Endodermal cell (in vitro differentiated cells): Measurements from ENCODE around the gene RAB44. TPM values are rescaled to one million over a fixed set of nuclear protein-coding genes. Genes with fewer than 3 reads are reported as not detected.
A peak's percentile ranks its signal among the peaks of the same experiment; 100 is the strongest.

Experiments
- DNase-seq: peaks from one replicate; pipeline ENCODE4 v3.0.0-alpha.2; 2017
- H3K27ac ChIP-seq: 2 replicates; pipeline ENCODE4 v1.5.1; 2013; ENCODE audit warnings: mild to moderate bottlenecking, low read depth, low read length, moderate library complexity
- H3K27me3 ChIP-seq: 2 replicates; pipeline ENCODE4 v1.6.1; 2013; ENCODE audit warnings: mild to moderate bottlenecking, low read length, moderate library complexity; ENCODE audit not compliant: insufficient read depth, control insufficient read depth, poor library complexity, severe bottlenecking
- H3K36me3 ChIP-seq: 2 replicates; pipeline ENCODE4 v1.7.0; 2013; ENCODE audit warnings: mild to moderate bottlenecking, low read length, moderate library complexity; ENCODE audit not compliant: control insufficient read depth, insufficient read depth
- H3K4me1 ChIP-seq: one replicate; pipeline ENCODE4 v1.7.0; 2013; ENCODE audit warnings: low read length; ENCODE audit not compliant: control insufficient read depth, insufficient read depth
- H3K4me3 ChIP-seq: 2 replicates; pipeline ENCODE4 v1.5.1; 2013; ENCODE audit warnings: mild to moderate bottlenecking, low read length, moderate library complexity
- H3K9ac ChIP-seq: 2 replicates; pipeline ENCODE4 v1.6.1; 2013; ENCODE audit warnings: mild to moderate bottlenecking, low read length, moderate library complexity; ENCODE audit not compliant: poor library complexity, severe bottlenecking; ENCODE audit errors: extremely low read depth
- H3K9me3 ChIP-seq: 2 replicates; pipeline ENCODE4 v1.6.1; 2013; ENCODE audit warnings: mild to moderate bottlenecking, low read length, moderate library complexity; ENCODE audit not compliant: control insufficient read depth
- H3K27ac Mint-ChIP-seq: 2 replicates; pipeline ENCODE4 v1.8.0; 2020; ENCODE audit warnings: mixed read lengths
- H3K27me3 Mint-ChIP-seq: 2 replicates; pipeline ENCODE4 v1.8.0; 2021; ENCODE audit warnings: mild to moderate bottlenecking, mixed read lengths; ENCODE audit not compliant: insufficient read depth
- H3K36me3 Mint-ChIP-seq: 2 replicates; pipeline ENCODE4 v1.8.0; 2020; ENCODE audit warnings: low read depth, mixed read lengths
- H3K4me1 Mint-ChIP-seq: 2 replicates; pipeline ENCODE4 v1.8.0; 2020; ENCODE audit warnings: mixed read lengths
- H3K4me3 Mint-ChIP-seq: 2 replicates; pipeline ENCODE4 v1.8.0; 2020; ENCODE audit warnings: mild to moderate bottlenecking, moderate library complexity, mixed read lengths
- H3K9me3 Mint-ChIP-seq: 2 replicates; pipeline ENCODE4 v1.8.0; 2020; ENCODE audit warnings: mild to moderate bottlenecking, mixed read lengths
- CTCF ChIP-seq: fragments of 200-600 bp; sonication (generic); conservative IDR thresholded peaks from 2 replicates; pipeline ENCODE4 v1.5.0; 2021; ENCODE audit warnings: antibody characterized with exemption, mild to moderate bottlenecking
- WGBS, 2 experiments: methylation state at CpG; one replicate each; pipeline versions ENCODE4 v1.1.5 to v1.1.7; 2013; ENCODE audit warnings: missing lambda C conversion rate in 2 of 2, mixed read lengths in 1 of 2; ENCODE audit not compliant: insufficient coverage in 1 of 2, insufficient read length in 1 of 2; 5-methylcytosine and 5-hydroxymethylcytosine counted together
- total RNA-seq, 2 donors: library from RNA; stranded (reverse); fragmentation: NEBNext Ultra II Directional in 1 of 2; extraction: Animal tissue kit (Norgen Biotek cat#: 25700) in 1 of 2; gene quantifications; 2 replicates in 1 of 2; 3 replicates in 1 of 2; pipeline ENCODE4 v1.2.1, GENCODE V29; 2021

Gene RAB44
- total RNA-seq, 2 donors from 2014 or later: not detected

GRCh38 chr6:36688063-36688738 lies 9.4 kb upstream of the RAB44 start:
- no peaks in the 10 kb centered on the region for H3K4me1 ChIP-seq
- no peak overlapping the region for H3K27ac Mint-ChIP-seq

GRCh38 chr6:36688739-36689075 lies 8.9 kb upstream of the RAB44 start:
- H3K4me1 Mint-ChIP-seq: peaks cover 1% of the 10 kb centered on the region
- no peak for TF ChIP-seq CTCF
- Histone ChIP-seq H3K27me3 (peaks cover under 1% of the 10 kb centered on the region), H3K36me3 (peaks cover 8% of the 10 kb centered on the region), H3K4me1 (no peaks in the 10 kb centered on the region), H3K27ac (no peak overlapping the region), H3K9ac (no peak overlapping the region), H3K4me3 (no peak overlapping the region), H3K9me3 (no peaks in the 10 kb centered on the region)
- WGBS, 2 experiments: 82% methylated on average over 5 of the region's 5 CpGs; no CpG with 5 or more reads in 1 of the 2 experiments
- no peak overlapping the region for H3K27ac Mint-ChIP-seq
- H3K36me3 Mint-ChIP-seq: no peaks in the 10 kb centered on the region
- peak; percentile 39 for DNase-seq
- no peaks in the 10 kb centered on the region for H3K27me3 Mint-ChIP-seq
- no peaks in the 10 kb centered on the region for H3K9me3 Mint-ChIP-seq
- H3K4me3 Mint-ChIP-seq: no peak overlapping the region

More at GRCh38 chr6:36688063-36688738, 9.4 kb upstream of the RAB44 start:
- TF ChIP-seq CTCF: no peak
- Histone ChIP-seq H3K4me3 (no peak overlapping the region), H3K27ac (no peak overlapping the region), H3K27me3 (peaks cover 6% of the 10 kb centered on the region), H3K9me3 (no peaks in the 10 kb centered on the region), H3K9ac (no peak overlapping the region), H3K36me3 (peaks cover 8% of the 10 kb centered on the region)
- WGBS, 2 experiments: 89 to 96% methylated on average over 1 to 5 of the region's 6 CpGs
- DNase-seq: peak; percentile 20
- Mint-ChIP-seq H3K9me3 (no peaks in the 10 kb centered on the region), H3K4me1 (peaks cover 2% of the 10 kb centered on the region), H3K36me3 (no peaks in the 10 kb centered on the region), H3K4me3 (no peak overlapping the region), H3K27me3 (peaks cover 2% of the 10 kb centered on the region)

- H3K9me3 ChIP-seq: no peaks in the 10 kb centered on the region
- H3K4me1 ChIP-seq: no peaks in the 10 kb centered on the region
- no peak for TF ChIP-seq CTCF
- Mint-ChIP-seq H3K4me1 (no peaks in the 10 kb centered on the region), H3K36me3 (no peaks in the 10 kb centered on the region), H3K27ac (no peak overlapping the region), H3K27me3 (no peaks in the 10 kb centered on the region), H3K4me3 (no peak overlapping the region), H3K9me3 (no peaks in the 10 kb centered on the region)
- no peak overlapping the region for H3K4me3 ChIP-seq
- no peak overlapping the region for H3K27ac ChIP-seq
- no peaks in the 10 kb centered on the region for H3K27me3 ChIP-seq
- H3K36me3 ChIP-seq: no peaks in the 10 kb centered on the region
- WGBS, 2 experiments: 85 to 100% methylated on average over 3 to 4 of the region's 4 CpGs
- DNase-seq: no peak
- no peak overlapping the region for H3K9ac ChIP-seq
Observed at GRCh38 chr6:36691011-36691410, 6.6 kb upstream of the RAB44 start.
